ENCODE data around the gene SLC25A33. TPM values are rescaled to one million over a fixed set of nuclear protein-coding genes. Genes with fewer than 3 reads are reported as not detected.

The SLC25A33 gene
- total RNA-seq, 1 experiment from 2014 or later, result 11.8 TPM

DNA sequence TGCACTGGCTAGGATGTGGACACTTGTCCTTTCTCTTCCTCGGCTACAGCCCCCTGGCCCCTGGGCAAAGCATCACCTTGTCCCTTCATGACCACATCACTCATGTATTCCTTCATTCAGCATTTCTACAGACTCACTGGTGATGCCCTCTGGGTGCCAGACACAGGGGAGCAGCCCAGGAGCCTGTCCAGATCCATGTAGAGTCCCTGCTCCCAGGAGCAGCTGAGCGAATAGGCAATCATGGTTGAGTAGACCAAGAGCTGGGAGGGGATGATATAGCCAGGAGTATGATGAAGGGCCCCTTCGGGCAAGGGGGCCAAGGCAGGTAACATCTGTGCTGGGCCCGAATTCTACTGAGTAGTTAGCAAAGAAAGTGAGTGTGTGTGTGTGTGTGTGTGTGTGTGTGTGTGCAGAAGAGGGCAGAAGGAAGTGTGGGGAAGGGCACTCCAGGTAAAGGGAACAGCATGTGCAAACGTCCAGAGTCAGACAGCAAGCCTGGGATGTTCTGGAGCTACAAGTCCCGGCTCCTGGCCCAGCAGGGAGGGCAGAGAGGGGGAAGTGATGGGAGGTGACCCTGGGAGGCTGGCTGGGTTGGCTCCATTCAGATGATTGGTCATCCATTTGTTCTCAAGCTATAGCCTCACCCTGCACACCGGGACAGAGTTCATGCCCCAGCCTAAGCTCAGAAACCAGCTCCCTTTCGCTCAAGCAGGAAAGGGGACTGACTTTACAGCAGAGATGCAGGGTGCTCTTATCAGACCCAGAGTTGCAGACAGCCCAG lies 91.3 kb downstream of the SLC25A33 start:
- Histone ChIP-seq H3K36me3 (ENCODE audit: low read depth, low read length) (no peaks in the 10 kb centered on the region), H2AFZ (ENCODE audit: low read length) (no peak overlapping the region), H3K9ac (ENCODE audit: low read length) (no peak overlapping the region), H3K27me3 (ENCODE audit: low read length) (no peaks in the 10 kb centered on the region), H3K4me2 (ENCODE audit: low read length) (no peak overlapping the region), H3F3A (ENCODE audit: low read length, unreplicated experiment) (no peaks in the 10 kb centered on the region), H3K9me2 (replicated peaks; ENCODE audit: low read length) (no peaks in the 10 kb centered on the region), H3K4me1 (ENCODE audit: insufficient read depth, low read length) (no peaks in the 10 kb centered on the region; the same call in 1 of the 2 replicates), H3K4me3 (ENCODE audit: low read length) (no peak overlapping the region), H3K27ac (ENCODE audit: low read length) (no peak overlapping the region), H3K9me3 (ENCODE audit: low read length) (no peaks in the 10 kb centered on the region), H4K20me1 (ENCODE audit: low read length) (no peaks in the 10 kb centered on the region), H3K79me2 (ENCODE audit: low read length) (no peaks in the 10 kb centered on the region)
- TF ChIP-seq EZH2phosphoT487 (IDR thresholded peaks at IDR 0.05; ENCODE audit: borderline replicate concordance, low read length), result no peak
- no peak for TF ChIP-seq EZH2 (IDR thresholded peaks at IDR 0.05; ENCODE audit: low read length, unreplicated experiment)
- no peak for TF ChIP-seq CTCF (conservative IDR thresholded peaks at IDR 0.05; ENCODE audit: low read depth, low read length)
- CTCF ChIA-PET, result no interaction called here
- no peak for DNase-seq
- POLR2A ChIA-PET (ENCODE audit: unreplicated experiment), result no interaction called here
- no peak for ATAC-seq
- BruUV-seq (replicated peaks), result no TSS peak
- intact Hi-C loops (cut with micrococcal nuclease), result no loop called here

- Histone ChIP-seq H3K9ac (ENCODE audit: low read length) (no peak overlapping the region), H4K20me1 (ENCODE audit: low read length) (no peaks in the 10 kb centered on the region), H3K36me3 (ENCODE audit: low read depth, low read length) (no peaks in the 10 kb centered on the region), H2AFZ (ENCODE audit: low read length) (no peak overlapping the region), H3K79me2 (ENCODE audit: low read length) (no peaks in the 10 kb centered on the region), H3K4me1 (ENCODE audit: insufficient read depth, low read length) (no peaks in the 10 kb centered on the region), H3K4me3 (ENCODE audit: low read length) (no peak overlapping the region), H3K9me2 (replicated peaks; ENCODE audit: low read length) (no peaks in the 10 kb centered on the region), H3K27ac (ENCODE audit: low read length) (no peak overlapping the region), H3K9me3 (ENCODE audit: low read length) (no peaks in the 10 kb centered on the region), H3F3A (ENCODE audit: low read length, unreplicated experiment) (no peaks in the 10 kb centered on the region), H3K27me3 (ENCODE audit: low read length) (no peaks in the 10 kb centered on the region), H3K4me2 (ENCODE audit: low read length) (no peak overlapping the region)
- ChIA-PET CTCF (no interaction called here), POLR2A (ENCODE audit: unreplicated experiment) (no interaction called here)
- TF ChIP-seq EZH2 (IDR thresholded peaks at IDR 0.05; ENCODE audit: low read length, unreplicated experiment), result no peak
- TF ChIP-seq CTCF (conservative IDR thresholded peaks at IDR 0.05; ENCODE audit: low read depth, low read length), result no peak
- TF ChIP-seq EZH2phosphoT487 (IDR thresholded peaks at IDR 0.05; ENCODE audit: borderline replicate concordance, low read length), result no peak
- DNase-seq, result no peak
- no TSS peak for BruUV-seq (replicated peaks)
- ATAC-seq, result no peak
- intact Hi-C loops (cut with micrococcal nuclease), result no loop called here
Observed at GRCh38 chr1:9631613-9632012, 92.3 kb downstream of the SLC25A33 start.

DNA sequence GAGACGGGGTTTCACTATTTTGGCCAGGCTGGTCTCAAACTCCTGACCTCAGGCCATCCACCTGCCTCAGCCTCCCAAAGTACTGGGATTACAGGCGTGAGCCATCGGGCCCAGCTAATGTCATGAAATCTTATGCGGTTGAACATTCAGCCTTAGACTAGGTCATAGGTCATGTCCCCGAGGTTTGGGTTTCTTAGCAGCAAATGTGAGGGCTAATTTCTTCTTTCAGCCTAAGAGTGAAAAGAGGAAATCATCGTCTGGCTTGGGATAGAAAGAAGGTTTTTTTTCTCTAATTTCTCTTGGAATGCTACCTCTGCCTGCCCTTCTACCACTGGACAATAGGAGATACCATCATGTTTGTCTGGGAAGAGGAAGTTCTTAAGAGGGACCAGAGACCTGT lies 94.2 kb downstream of the SLC25A33 start:
- ChIA-PET POLR2A (ENCODE audit: unreplicated experiment) (no interaction called here), CTCF (no interaction called here)
- no peaks in the 10 kb centered on the region for H3K9me3 ChIP-seq (ENCODE audit: low read length)
- intact Hi-C loops (cut with micrococcal nuclease), result no loop called here
- no peaks in the 10 kb centered on the region for H3K79me2 ChIP-seq (ENCODE audit: low read length)
- H3K4me2 ChIP-seq (ENCODE audit: low read length), result no peak overlapping the region
- H4K20me1 ChIP-seq (ENCODE audit: low read length), result no peaks in the 10 kb centered on the region
- H3K4me1 ChIP-seq (ENCODE audit: insufficient read depth, low read length), result no peaks in the 10 kb centered on the region
- H2AFZ ChIP-seq (ENCODE audit: low read length), result no peak overlapping the region
- BruUV-seq (replicated peaks), result no TSS peak
- no peaks in the 10 kb centered on the region for H3K36me3 ChIP-seq (ENCODE audit: low read depth, low read length)
- H3F3A ChIP-seq (ENCODE audit: low read length, unreplicated experiment), result no peaks in the 10 kb centered on the region
- DNase-seq, result no peak
- H3K27ac ChIP-seq (ENCODE audit: low read length), result no peak overlapping the region
- H3K4me3 ChIP-seq (ENCODE audit: low read length), result no peak overlapping the region
- H3K27me3 ChIP-seq (ENCODE audit: low read length), result no peaks in the 10 kb centered on the region
- ATAC-seq, result no peak
- H3K9ac ChIP-seq (ENCODE audit: low read length), result no peak overlapping the region
- H3K9me2 ChIP-seq (replicated peaks; ENCODE audit: low read length), result no peaks in the 10 kb centered on the region
- TF ChIP-seq EZH2 (IDR thresholded peaks at IDR 0.05; ENCODE audit: low read length, unreplicated experiment) (no peak), CTCF (conservative IDR thresholded peaks at IDR 0.05; ENCODE audit: low read depth, low read length) (no peak), EZH2phosphoT487 (IDR thresholded peaks at IDR 0.05; ENCODE audit: borderline replicate concordance, low read length) (no peak)

Measured in PC-3 (cell line).